Stimulated activated CD8-positive, alpha-beta memory T cell treated with anti-CD3 and anti-CD28 coated beads, Interleukin-15, amount 100 ng/mL, for 24 hours (primary cell): Measurements from ENCODE around the gene FAM131B.

Source experiments
- DNase-seq: peaks from one replicate; pipeline ENCODE4 v3.0.0-alpha.2; 2020; ENCODE audit warnings: low read depth

Gene FAM131B

DNA sequence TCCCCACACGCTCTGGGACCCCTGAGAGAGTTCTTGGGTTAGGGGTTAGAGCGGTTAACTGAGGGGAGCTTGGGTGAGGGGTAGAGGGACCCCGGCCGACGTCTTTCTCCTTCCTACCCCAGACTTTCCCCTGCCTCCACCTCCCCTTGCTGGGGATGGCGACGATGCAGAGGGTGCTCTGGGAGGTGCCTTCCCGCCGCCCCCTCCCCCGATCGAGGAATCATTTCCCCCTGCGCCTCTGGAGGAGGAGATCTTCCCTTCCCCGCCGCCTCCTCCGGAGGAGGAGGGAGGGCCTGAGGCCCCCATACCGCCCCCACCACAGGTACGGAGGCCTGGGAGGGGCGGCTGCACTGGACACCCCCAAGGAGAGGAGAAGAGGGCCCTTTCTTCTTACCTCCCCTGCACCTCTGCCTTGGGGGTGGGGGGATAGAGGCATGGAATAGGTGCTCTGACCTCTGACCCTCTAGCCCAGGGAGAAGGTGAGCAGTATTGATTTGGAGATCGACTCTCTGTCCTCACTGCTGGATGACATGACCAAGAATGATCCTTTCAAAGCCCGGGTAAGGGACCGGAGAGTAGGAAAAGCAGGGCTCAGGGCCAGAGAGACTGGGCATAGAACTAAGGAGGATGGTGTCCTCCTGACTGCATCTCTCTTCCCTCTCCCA is 19.7 kb upstream of the FAM131B start:
- DNase-seq = no peak

DNA sequence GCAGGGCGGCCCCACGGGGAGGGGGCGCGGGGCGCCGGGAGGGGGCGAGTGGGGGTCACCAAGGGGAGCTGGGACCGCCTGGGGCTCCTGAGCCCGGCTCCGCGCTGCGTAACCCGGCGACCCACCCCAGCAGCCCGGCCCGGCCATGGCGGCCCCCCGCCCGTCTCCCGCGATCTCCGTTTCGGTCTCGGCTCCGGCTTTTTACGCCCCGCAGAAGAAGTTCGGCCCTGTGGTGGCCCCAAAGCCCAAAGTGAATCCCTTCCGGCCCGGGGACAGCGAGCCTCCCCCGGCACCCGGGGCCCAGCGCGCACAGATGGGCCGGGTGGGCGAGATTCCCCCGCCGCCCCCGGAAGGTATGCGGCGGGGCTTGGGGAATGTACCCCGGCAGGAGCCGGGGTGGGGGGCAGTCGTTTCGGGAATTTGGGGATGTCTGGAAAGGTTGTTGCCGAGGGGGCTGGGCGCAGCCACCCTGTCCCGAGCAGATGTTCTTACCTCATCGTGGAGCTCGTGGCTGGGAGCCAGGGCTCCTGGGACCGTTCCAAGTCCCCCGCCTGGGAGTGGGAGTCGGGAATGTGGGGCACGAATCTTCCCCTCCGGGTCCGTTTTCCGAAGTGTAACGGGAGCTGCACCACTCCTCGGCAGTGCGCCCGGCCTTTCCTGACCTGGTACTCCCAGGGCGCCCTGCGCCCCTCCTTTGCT is 19.1 kb upstream of the FAM131B start:
- DNase-seq = no peak

DNA sequence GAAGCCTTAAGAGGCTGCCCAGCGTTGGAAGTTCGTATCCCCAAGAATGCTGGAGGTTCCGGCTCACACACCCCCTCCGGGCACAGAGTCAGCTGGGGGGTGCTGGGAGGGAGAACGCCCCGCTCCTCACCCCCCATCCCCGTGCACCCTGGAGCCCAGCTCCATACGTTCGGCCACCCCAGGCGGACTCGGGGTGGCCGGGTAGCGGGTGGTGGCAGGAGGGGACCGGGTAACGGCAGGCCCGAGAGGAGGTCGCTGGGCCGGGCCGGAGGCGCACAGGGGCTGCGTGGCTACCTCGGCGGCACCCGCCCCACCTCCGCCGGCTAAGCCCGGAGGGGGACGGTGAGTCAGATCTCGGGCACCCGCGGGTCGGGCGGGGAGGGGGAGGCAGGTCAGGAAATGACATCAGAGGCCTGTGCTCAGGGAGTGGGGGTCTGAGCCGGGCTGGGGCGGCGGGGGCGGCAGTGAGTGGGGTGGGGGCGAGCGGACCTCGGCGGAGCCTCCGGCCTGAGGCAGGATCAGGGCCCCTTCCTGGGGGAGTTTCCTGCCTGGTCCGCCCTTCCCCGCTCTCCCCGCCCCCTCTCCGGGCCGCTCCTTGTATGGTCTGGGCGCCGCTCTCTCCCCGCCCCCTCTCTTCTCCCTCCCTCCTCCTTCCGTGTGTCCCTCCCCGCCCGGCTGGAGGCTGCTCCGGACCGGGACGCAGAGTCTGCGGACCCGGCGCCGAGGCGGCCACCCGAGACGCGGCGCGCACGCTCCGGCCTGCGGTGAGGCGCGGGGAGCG is 18.3 kb upstream of the FAM131B start, which contains the start of gene ZYX:
Gene ZYX (plus strand): TSS at position 700 of the 781 bp plus-strand sequence. CDS start 227 bp downstream, outside the sequence.
- peak; percentile 58 for DNase-seq

DNA sequence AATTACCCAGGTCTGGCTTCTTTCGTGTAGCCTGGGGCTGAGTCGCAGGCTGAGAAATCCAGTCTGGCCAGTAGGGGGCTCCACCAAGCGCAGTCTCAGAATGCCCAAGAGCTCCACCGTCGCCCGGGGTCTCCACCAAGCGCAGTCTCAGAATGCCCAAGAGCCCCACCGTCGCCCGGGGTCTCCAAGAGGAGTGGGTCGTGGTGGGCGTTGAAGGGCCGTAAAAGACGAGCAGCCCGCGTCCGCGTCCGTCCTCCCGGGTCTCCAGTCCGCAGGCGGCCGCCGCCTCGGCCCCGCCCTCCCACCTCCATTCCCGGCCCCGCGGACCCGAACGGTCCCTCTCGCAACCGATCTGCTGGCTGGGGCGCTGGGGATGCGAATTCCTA is 17.7 kb upstream of the FAM131B start:
- DNase-seq = peak; percentile 71

DNA sequence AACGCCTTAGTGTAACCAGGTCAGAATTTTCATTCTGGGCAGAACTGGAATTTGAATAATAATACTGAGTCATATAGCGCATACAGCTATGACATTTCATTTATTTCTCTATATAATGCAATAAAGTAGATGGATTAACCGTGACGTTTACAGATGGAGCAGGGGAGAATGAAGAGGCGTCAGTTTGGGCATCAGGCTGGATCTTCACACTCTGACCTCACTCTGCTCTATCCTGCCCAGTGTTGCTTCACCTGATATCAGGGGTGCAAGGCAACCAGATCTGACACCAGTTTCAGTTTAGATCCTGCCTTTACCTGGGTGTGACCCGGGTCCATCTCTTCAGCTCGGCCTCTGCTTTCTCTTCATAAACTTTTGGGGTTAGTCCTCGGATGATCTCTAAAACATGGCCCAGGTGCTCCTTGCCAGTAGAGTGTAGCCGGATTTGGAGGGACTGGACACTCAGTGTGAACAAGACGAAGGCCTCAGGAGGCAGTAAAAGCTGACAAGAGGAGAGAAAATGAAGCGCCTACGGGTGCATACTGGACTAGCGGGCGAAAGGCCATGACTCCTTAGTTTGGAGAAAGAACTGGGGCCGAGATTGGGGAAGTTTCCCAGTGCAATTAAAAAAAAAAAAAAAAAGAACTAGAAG is 17.2 kb upstream of the FAM131B start:
- DNase-seq = no peak

DNA sequence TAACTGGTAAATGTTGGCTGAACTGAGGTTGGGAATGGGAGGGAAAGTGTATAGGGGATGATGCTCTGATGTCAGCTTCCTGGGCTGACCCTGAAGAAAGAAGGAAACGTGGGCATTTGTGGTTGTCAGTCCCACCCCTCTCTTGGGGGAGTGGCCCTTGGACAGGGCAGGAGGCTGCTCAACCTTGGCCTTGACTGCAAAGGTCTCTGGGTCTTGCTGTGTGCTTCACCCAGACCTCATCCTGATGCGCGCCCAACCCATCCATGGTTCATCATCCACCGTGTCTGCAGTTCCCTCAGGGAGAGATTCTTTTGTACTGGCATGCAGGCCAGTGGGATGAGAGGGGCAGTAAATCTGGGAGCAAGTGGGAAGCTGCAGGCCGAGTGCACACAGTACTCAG is 13.9 kb upstream of the FAM131B start:
- no peak for DNase-seq

DNA sequence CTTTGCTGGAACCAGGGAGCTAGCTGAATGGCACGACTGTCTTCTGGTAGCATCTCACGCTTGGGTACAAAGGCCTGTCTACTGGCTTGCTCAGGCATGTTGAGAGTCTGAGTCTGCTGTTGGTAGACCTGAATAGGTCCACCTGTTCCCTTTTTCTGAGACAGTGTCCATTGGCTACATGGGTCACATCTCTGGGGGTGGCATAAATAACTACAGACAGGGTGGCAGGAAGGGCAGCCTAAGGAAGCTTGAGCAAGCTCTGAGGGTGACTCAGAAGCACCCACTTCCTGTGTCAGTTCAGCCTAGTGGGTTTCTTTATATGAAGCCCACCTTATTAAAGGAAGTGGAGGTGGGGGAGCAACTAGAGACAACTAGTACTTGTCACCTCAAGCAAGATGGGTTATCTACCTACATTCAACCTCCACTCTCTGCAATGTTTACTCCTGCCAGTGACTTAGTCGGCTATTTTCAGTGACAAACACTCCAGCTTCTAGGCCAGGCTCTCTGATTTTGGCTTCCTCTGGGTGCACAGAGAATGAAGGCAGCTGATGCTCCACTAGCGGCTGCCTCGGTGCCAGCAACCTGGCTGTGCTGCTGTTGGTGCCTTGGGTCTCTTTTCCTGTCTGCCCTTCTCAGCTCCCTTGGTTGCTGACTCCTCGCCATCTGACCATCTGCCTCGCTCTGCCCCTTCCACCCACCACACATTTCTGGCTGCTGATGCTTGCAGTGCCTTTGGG is 13.0 kb upstream of the FAM131B start:
- no peak for DNase-seq

DNA sequence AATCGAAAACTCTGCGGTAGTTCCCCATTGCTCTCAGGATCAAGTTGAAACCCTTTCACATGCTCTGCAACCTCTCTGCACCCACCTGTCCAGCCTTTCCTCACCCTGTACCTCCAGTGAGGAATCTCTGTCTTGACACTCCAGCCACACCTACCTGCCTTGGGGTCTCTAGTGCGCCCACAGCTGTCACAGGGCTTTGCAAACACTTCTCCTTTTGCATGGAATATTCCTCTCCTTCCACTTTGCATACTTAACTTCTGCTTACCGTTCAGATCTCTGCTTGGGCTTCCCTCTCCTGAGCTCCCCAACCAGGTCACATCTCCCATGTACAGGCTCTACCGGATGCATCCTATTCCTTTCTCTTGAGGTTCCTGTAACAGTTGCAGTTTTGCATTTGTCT is 12.0 kb upstream of the FAM131B start:
- no peak for DNase-seq

DNA sequence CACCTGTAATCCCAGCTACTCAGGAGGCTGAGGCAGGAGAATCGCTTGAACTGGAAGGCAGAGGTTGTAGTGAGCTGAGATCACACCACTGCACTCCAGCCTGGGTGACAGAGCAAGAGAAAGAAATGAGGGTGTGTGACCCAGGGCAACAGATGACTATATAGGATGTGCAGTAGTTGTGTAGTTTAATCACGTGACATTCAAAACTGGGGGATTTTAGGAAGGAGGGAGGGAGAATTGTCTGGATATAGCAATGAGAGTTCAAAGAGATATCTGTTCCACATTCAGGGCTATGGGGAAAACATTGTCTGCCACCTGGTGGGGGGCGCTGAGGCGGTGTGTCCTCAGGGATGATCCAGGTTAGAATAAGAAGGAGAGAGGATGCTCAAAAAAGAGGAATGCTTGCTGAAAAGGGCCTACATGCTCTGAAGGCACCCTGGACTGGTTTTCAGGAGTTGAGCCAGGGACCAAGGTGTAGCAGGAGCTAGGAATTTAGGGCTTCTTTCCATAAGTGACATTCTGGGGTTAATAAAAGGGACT is 10.8 kb upstream of the FAM131B start:
- DNase-seq = no peak

DNA sequence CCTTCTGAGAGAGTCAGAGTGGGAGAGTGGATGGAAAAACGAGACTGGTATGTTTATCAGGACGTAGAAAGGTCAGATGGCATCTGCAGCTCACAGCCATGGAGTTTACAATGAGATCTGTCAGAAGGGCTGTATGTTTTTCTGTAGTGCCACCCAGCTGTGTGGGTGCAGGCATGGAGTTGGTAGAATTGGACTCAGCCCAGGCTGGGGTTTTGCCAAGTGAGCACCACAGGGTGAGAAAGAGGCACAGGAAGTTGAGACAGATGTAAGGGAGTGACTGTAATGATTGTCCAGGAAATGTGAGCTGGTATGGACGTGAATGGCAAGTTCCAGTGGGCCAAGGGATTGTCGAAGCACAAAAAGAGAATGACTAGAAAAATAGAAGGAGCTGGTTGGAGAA is 9.6 kb upstream of the FAM131B start:
- DNase-seq = no peak

DNA sequence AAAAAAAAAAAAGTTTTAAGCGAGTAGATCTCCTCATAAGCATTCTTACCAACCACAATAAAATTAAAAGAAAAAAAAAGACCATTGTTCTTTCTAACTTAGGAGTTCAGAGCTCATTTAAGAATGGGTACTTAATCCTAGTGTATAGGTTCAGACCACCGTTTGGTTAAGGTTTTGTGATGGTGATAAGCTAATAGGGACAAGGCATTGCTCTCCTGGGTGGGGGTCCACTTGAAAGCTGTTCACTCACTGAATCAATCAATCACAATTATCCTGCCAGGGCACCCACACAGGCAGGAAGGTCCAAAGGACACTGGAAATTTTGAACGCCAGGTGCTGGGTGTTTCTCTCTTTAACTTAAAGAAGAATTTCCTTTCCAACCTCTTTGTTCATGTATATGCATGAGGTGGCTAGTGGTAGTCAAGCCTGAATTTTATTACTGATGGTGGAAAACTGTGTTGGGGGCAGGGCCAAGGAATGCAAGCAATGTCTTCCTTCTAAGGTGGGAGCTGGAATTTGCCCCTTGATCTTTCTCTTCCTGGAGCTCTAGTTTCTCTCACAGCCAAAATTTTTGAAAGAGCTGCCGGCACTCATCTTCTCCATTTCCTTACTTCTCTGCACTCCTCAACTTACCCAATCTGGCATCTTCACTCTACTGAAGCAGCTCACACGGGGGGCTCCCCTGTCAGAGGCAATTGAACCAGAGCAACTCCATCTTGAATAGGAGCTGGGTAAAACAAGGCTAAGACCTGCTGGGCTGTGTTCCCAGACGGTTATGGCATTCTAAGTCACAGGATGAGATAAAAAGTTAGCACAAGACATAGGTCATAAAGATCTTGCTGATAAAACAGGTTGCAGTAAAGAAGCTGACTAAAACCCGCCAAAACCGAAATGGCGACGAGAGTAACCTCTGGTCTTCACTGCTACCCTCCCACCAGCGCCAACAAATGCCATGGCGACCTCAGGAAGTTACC is 7.5 kb upstream of the FAM131B start:
- DNase-seq = no peak

DNA sequence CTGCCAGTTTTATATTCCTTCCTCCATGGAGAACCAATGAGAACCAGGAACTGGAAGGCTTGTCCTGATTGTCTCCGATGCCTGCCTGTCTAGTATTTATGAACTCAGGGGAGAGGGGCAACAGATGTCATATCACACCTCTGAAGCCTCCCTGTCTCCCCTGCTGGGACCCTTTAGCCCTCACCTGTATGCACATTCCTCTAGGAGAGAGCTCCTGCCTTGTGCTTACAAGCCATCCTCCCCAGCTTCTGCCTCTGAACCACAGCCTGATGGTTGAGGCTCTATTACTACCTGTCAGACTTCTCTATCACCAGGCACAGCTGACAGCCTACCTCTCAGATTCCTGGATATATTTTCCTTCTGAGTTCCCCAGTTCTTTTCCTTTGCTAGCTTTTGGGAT is 5.9 kb upstream of the FAM131B start:
- DNase-seq = no peak

DNA sequence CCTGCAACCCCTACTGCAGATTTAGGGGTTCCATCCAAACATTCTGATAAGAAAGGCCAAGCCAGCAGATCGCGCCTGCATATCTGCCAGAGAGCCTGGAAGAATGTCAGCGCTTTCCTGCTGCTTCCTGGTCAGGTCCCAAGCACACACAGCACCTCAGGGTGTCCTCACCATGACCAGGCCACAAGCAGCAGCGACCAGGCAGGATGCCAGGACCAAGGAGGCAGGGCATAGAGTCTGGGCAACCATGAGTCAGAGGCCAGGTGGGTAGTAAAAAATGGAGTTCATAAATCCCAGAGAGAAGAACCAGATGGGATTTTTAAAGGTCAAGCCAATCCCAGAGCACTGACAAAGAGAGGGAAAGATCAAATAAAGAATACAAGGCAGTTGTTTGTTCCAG is 5.5 kb upstream of the FAM131B start:
- no peak for DNase-seq

DNA sequence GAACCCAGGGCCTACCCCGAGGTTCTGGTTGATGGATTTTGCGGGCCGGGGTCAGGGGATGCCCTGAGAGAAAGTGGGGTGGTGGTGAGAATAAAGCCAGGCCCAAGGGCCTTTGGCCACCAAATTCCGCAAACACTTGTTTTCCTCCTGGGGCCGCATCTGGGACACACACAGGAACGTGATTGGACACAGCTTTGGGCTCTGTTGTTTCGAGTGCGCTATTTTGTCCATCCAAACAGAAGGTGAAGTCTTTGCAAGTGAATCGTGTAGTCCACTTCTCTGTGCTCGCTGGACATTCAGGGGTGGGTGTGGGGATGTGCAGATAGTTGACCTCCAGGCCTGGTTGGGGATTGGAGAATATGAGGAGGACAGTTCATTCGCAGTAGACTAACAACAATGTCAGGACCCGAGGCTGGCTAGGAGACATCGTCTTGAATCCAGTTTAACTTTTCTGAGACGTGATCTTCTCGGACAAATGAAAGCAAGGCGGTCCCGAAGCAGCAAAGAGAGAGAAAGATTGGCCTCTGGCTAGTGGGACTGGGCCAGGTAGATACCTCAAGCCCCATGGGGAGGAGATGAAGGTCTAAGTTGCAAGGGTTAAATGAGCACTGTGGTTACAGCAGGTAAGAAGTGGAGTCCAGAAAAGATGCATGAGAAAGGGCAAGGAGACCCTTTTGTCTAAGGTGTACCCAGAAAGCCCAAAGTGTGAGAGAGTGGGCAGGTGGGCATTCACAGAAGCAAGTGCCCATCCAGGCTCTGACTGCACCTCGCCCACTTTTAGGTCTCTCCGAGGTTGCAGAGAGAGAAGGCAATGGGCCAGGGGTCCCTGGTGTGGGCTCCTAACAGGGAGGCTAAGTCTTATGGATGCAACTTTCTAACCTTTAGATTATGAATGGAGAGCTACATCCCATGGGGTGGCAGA is 764 bp upstream of the FAM131B start:
- DNase-seq = no peak

DNA sequence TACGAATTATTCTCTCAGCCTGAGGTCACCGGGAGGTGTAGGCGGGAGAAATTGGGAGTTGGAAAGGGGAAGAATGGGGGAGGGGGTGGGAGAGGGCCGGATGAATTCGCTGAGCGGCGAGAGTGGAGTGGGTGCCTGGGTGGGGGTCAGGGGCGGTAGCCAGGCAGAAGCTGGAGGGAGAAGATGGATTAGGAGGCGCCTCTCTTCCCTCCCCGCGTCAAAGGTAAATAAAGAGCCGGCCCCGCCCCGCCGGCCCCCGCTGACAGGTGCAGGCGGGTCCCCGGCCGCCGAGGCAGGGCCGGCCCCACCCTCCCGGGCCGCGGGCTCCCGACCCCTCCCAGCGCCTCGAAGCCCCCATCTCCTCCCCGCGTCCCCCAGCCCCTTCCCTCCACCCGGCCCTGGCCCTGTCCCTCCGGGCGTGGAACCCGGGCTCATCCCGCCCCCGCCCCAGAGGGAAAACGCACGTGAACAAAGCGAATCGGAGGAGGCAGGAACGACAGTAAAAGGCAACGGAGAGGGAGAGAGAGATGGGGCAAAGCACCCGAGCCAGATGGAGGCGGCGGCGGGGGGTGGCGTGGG is 872 bp downstream of the FAM131B start:
- no peak for DNase-seq

DNA sequence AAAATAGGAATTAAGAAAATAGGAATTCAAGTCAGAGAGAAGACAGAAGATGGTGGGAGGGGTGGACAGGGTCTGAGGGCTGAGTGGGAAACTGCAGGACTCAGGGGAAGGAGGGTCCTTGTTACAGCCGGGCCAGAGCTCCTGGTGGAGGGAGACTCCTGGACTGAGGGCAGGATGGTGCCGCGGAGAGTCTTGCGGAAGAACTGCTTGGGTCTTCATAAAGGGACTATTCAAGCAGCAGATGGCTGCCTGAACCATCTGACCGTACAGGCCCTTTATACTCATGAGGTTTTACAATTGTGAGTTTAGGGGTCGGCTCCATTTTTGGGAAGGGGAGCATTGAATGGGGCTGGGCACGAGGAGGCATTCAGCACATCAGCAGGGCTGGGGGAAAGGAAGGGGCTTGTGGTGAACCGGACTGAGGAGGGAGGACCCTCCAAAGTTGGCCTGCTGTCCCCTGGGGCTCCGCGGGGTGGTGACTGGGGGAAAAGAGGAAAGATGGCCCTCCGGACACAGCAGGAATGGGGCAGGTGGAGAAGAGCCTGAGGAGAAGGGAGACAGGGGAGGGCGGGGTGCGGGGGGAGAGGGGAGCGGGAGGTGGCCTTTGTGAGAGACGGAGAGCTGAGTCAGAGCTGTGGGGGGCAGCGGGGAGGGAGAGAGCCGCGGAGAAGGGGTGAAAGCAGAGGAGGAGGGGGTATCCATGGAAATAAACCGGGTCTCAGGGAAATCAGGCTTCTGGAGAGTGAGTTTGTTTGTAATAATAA is 1.5 kb downstream of the FAM131B start:
- no peak for DNase-seq

DNA sequence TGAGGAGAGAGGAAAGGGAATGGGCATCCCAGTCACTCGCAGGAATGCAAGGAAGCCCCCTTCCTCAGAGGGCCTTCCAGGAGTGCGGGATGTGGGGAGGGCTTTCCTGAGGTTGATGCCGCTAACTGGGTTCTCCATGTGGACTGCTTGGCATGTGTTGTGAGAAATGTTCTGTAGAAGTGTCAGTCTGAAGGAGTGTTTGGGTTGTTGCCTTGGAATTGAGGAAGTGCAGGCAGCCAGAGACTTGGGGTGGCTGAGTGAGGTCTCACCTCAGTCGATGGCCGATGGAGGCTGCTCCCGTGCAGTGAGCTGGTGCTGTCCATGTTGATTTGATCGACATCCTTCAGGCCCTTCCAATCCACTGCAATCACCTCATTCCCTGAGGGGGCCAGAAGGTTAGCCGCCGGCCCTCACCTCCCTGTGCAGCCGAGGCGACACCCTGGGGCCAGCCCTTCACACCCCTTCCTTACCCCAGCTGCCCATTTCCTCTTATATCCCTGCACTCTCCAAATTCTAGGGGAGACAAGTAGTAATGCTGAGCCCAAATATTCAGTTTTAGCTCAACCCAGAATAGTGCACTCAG is 2.7 kb downstream of the FAM131B start:
- no peak for DNase-seq

DNA sequence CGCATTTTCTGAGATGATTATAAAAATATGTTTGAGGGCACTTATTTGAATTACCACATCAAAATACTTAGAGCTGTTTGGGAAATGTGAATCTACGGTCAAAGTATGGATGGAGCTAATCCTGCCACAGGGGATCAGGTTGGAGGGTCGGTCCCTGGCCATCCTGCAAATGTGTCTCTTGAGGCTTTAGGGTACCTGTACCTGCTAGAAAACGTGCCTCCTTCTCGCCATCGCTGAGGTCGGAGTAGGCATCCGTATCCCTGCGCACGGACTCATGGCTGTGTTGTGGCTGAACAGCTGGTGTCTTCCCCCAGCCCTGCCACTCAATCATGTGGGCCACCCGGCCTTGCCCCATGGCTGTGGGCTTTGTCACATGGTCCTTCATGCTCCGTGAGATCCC is 3.9 kb downstream of the FAM131B start:
- no peak for DNase-seq
